Measurements from ENCODE around the gene NLRC3.

GRCh38 chr16:3570420-3571062, 6.7 kb downstream of the NLRC3 start:
- TF ChIP-seq CTCF (IDR thresholded peaks at IDR 0.05) (no peak), POLR2AphosphoS5 (IDR thresholded peaks at IDR 0.05) (no peak)

Measured in upper lobe of left lung (tissue), 4 donors.